HCT116 (cell line): ENCODE measurements around the gene NPAS4.

Source experiments
- CTCF ChIP-seq, 3 experiments: fragments of 200-600 bp in 1 of 3; sonication (generic) in 1 of 3; IDR thresholded peaks in 2 of 3; conservative IDR thresholded peaks in 1 of 3; 2 replicates each; pipeline ENCODE4 v1.5.1; 2012 to 2017; ENCODE audit warnings: low read depth in 2 of 3, low read length in 2 of 3, antibody characterized with exemption in 1 of 3, borderline replicate concordance in 1 of 3, control low read depth in 1 of 3, mild to moderate bottlenecking in 1 of 3, mixed read lengths in 1 of 3, mixed run types in 1 of 3, moderate library complexity in 1 of 3; ENCODE audit not compliant: insufficient read depth in 1 of 3
- MAX ChIP-seq: IDR thresholded peaks from 2 replicates; pipeline ENCODE4 v1.6.1; 2012
- POLR2A ChIP-seq: IDR thresholded peaks from 2 replicates; pipeline ENCODE4 v1.7.0; 2011; ENCODE audit warnings: borderline replicate concordance; ENCODE audit not compliant: insufficient read depth, insufficient read length; ENCODE audit errors: extremely low read depth
- RAD21 ChIP-seq: IDR thresholded peaks from 2 replicates; pipeline ENCODE4 v1.6.1; 2012; ENCODE audit warnings: low read depth, mild to moderate bottlenecking
- ZFX ChIP-seq: fragments of 450-650 bp; IDR thresholded peaks from 2 replicates; pipeline ENCODE4 v1.6.1; 2017

GRCh38 chr11:66450560-66450959 is 29.7 kb downstream of the NPAS4 start:
- TF ChIP-seq CTCF (IDR thresholded peaks at IDR 0.05 in 2 of 3, conservative IDR thresholded peaks at IDR 0.05 in 1 of 3; ENCODE audit: borderline replicate concordance in 1 of 3, insufficient read depth in 1 of 3, low read depth in 2 of 3, low read length in 2 of 3) (no peak), POLR2A (no peak), MAX (no peak), RAD21 (no peak), ZFX (no peak)
